ENCODE results near the gene MAP1S. TPM values are rescaled to one million over a fixed set of nuclear protein-coding genes. Genes with fewer than 3 reads are reported as not detected.

MAP1S gene
- total RNA-seq, 5 donors from 2014 or later (not counting 1 experiment from before 2014, with no cell fraction given) = 32.8 to 78.5 (median 66.0) TPM

- H3K27me3 ChIP-seq (replicated peaks in 1 of 2; ENCODE audit: control insufficient read depth in 2 of 2, extremely low read depth in 1 of 2, insufficient read depth in 2 of 2, low read length in 1 of 2) = no peaks in the 10 kb centered on the region
- Mint-ChIP-seq H3K27me3 (no peaks in the 10 kb centered on the region), H3K36me3 (peaks cover 8% of the 10 kb centered on the region), H3K9me3 (no peaks in the 10 kb centered on the region), H3K4me3 (no peak overlapping the region), H3K27ac (no peak overlapping the region), H3K4me1 (peaks cover 0 to 5% (median 0%) of the 10 kb centered on the region in 3 donors)
- no peaks in the 10 kb centered on the region for H3K4me1 ChIP-seq (ENCODE audit: control insufficient read depth in 1 of 2, extremely low read depth in 1 of 2, insufficient read depth in 2 of 2, low read length in 2 of 2)
- H3K4me3 ChIP-seq (ENCODE audit: control insufficient read depth in 1 of 2, extremely low read depth in 1 of 2, low read length in 1 of 2) = no peak overlapping the region
- POLR2A ChIA-PET = interaction anchor here in 1 of 2 donors (0.7 kb wide), 1 partner anchor 10 kb away, joined by 8 read pairs; no protein-coding TSS in a partner anchor
- DNase-seq (peak in 1 of 35 experiments; percentile 11), ATAC-seq (replicated peaks in 1 of 4) (peak in 1 of 4 experiments; percentile 23)
- H3K36me3 ChIP-seq (ENCODE audit: control insufficient read depth in 2 of 2, extremely low read depth in 1 of 2, insufficient read depth in 1 of 2, low read length in 1 of 2) = peaks cover 10 to 11% of the 10 kb centered on the region in 2 donors
- CTCF ChIA-PET = no interaction called here
- 88% methylated on average over 14 of the region's 18 CpGs for WGBS (ENCODE audit: insufficient coverage)
- H3K27ac ChIP-seq (ENCODE audit: low read length) = no peak overlapping the region
- H3K9me3 ChIP-seq = no peaks in the 10 kb centered on the region
Measured at GRCh38 chr19:17739121-17739875, 20.0 kb downstream of the MAP1S start.

GRCh38 chr19:17741456-17741855, 22.2 kb downstream of the MAP1S start:
- ChIA-PET POLR2A (interaction anchor here in 1 of 2 donors (0.7 kb wide), 1 partner anchor 9 kb away, joined by 4 read pairs; no protein-coding TSS in a partner anchor), CTCF (no interaction called here)
- Mint-ChIP-seq H3K27ac (no peak overlapping the region), H3K27me3 (no peaks in the 10 kb centered on the region), H3K4me1 (peaks cover 0 to 7% (median 3%) of the 10 kb centered on the region in 3 donors), H3K36me3 (peaks cover 4% of the 10 kb centered on the region), H3K4me3 (no peak overlapping the region), H3K9me3 (no peaks in the 10 kb centered on the region)
- ATAC-seq (replicated peaks in 1 of 4) (no peak), DNase-seq (no peak)
- Histone ChIP-seq H3K4me3 (ENCODE audit: control insufficient read depth in 1 of 2, extremely low read depth in 1 of 2, low read length in 1 of 2) (no peak overlapping the region), H3K9me3 (no peaks in the 10 kb centered on the region), H3K27me3 (replicated peaks in 1 of 2; ENCODE audit: control insufficient read depth in 2 of 2, extremely low read depth in 1 of 2, insufficient read depth in 2 of 2, low read length in 1 of 2) (no peaks in the 10 kb centered on the region), H3K36me3 (ENCODE audit: control insufficient read depth in 2 of 2, extremely low read depth in 1 of 2, insufficient read depth in 1 of 2, low read length in 1 of 2) (peaks cover 0 to 4% of the 10 kb centered on the region in 2 donors), H3K27ac (ENCODE audit: low read length) (no peak overlapping the region), H3K4me1 (ENCODE audit: control insufficient read depth in 1 of 2, extremely low read depth in 1 of 2, insufficient read depth in 2 of 2, low read length in 2 of 2) (no peaks in the 10 kb centered on the region)
- WGBS (ENCODE audit: insufficient coverage) = 74% methylated on average over 2 of the region's 2 CpGs

GRCh38 chr19:17743874-17744580, 24.7 kb downstream of the MAP1S start:
- ChIA-PET CTCF (interaction anchor here in 1 of 2 donors (0.5 to 0.6 kb wide), 2 partner anchors 33 to 67 kb away, joined by 3 read pairs; no protein-coding TSS in a partner anchor), POLR2A (interaction anchor here in 1 of 2 donors (0.6 kb wide), 1 partner anchor 489 kb away, joined by 7 read pairs; no protein-coding TSS in a partner anchor)
- Histone ChIP-seq H3K4me3 (ENCODE audit: control insufficient read depth in 1 of 2, extremely low read depth in 1 of 2, low read length in 1 of 2) (no peak overlapping the region), H3K36me3 (ENCODE audit: control insufficient read depth in 2 of 2, extremely low read depth in 1 of 2, insufficient read depth in 1 of 2, low read length in 1 of 2) (no peaks in the 10 kb centered on the region), H3K9me3 (no peaks in the 10 kb centered on the region), H3K4me1 (ENCODE audit: control insufficient read depth in 1 of 2, extremely low read depth in 1 of 2, insufficient read depth in 2 of 2, low read length in 2 of 2) (peaks cover 8 to 22% of the 10 kb centered on the region in 2 experiments), H3K27me3 (replicated peaks in 1 of 2; ENCODE audit: control insufficient read depth in 2 of 2, extremely low read depth in 1 of 2, insufficient read depth in 2 of 2, low read length in 1 of 2) (no peaks in the 10 kb centered on the region), H3K27ac (ENCODE audit: low read length) (no peak overlapping the region)
- no peaks in the 10 kb centered on the region for H3K9me3 Mint-ChIP-seq
- no peak for ATAC-seq (replicated peaks in 1 of 4)
- no peak overlapping the region for H3K4me3 Mint-ChIP-seq
- no peaks in the 10 kb centered on the region for H3K27me3 Mint-ChIP-seq
- WGBS (ENCODE audit: insufficient coverage) = 90% methylated on average over 5 of the region's 6 CpGs
- H3K36me3 Mint-ChIP-seq = peaks cover 4% of the 10 kb centered on the region
- H3K4me1 Mint-ChIP-seq = peaks cover 10 to 21% (median 20%) of the 10 kb centered on the region in 3 donors
- DNase-seq = peak in 1 of 35 experiments; percentile 37
- no peak overlapping the region for H3K27ac Mint-ChIP-seq

- H3K9me3 ChIP-seq = no peaks in the 10 kb centered on the region
- H3K27ac ChIP-seq (ENCODE audit: low read length) = peak overlapping the region; percentile 65
- H3K4me3 Mint-ChIP-seq = peak overlapping the region; percentile 92 to 97 (median 94)
- peaks cover 37 to 48% (median 43%) of the 10 kb centered on the region in 3 donors for H3K4me1 Mint-ChIP-seq
- ATAC-seq (replicated peaks in 1 of 4) (peak; percentile 90 to 94 (median 91)), DNase-seq (peak; percentile 86 to 97 (median 93))
- H3K4me1 ChIP-seq (ENCODE audit: control insufficient read depth in 1 of 2, extremely low read depth in 1 of 2, insufficient read depth in 2 of 2, low read length in 2 of 2) = peaks cover 19 to 55% of the 10 kb centered on the region in 2 experiments
- peak overlapping the region in 1 of 2 donors; percentile 78 for H3K27ac Mint-ChIP-seq
- no peaks in the 10 kb centered on the region for H3K9me3 Mint-ChIP-seq
- 6% methylated on average over 63 of the region's 75 CpGs for WGBS (ENCODE audit: insufficient coverage)
- H3K27me3 ChIP-seq (replicated peaks in 1 of 2; ENCODE audit: control insufficient read depth in 2 of 2, extremely low read depth in 1 of 2, insufficient read depth in 2 of 2, low read length in 1 of 2) = no peaks in the 10 kb centered on the region
- H3K27me3 Mint-ChIP-seq = no peaks in the 10 kb centered on the region
- peak overlapping the region; percentile 38 to 54 for H3K4me3 ChIP-seq (ENCODE audit: control insufficient read depth in 1 of 2, extremely low read depth in 1 of 2, low read length in 1 of 2)
- ChIA-PET CTCF (interaction anchor here (0.6 to 1.0 kb wide), 3 partner anchors 32 to 1321 kb away, joined by 4 to 8 read pairs (median 4); partner anchors contain the start of gene RPL18A (in 1 of the 2)), POLR2A (interaction anchor here in 1 of 2 donors (0.6 kb wide), 1 partner anchor 1453 kb away, joined by 4 read pairs; no protein-coding TSS in a partner anchor)
- H3K36me3 Mint-ChIP-seq = no peaks in the 10 kb centered on the region
- no peaks in the 10 kb centered on the region for H3K36me3 ChIP-seq (ENCODE audit: control insufficient read depth in 2 of 2, extremely low read depth in 1 of 2, insufficient read depth in 1 of 2, low read length in 1 of 2)
Measured at GRCh38 chr19:17747205-17748098, 28.2 kb downstream of the MAP1S start.

GRCh38 chr19:17748884-17749638, 29.8 kb downstream of the MAP1S start:
- Histone ChIP-seq H3K4me3 (ENCODE audit: control insufficient read depth in 1 of 2, extremely low read depth in 1 of 2, low read length in 1 of 2) (no peak overlapping the region), H3K27me3 (replicated peaks in 1 of 2; ENCODE audit: control insufficient read depth in 2 of 2, extremely low read depth in 1 of 2, insufficient read depth in 2 of 2, low read length in 1 of 2) (no peaks in the 10 kb centered on the region), H3K9me3 (no peaks in the 10 kb centered on the region), H3K27ac (ENCODE audit: low read length) (peak overlapping the region; percentile 44), H3K4me1 (ENCODE audit: control insufficient read depth in 1 of 2, extremely low read depth in 1 of 2, insufficient read depth in 2 of 2, low read length in 2 of 2) (peaks cover 23 to 70% of the 10 kb centered on the region in 2 experiments), H3K36me3 (ENCODE audit: control insufficient read depth in 2 of 2, extremely low read depth in 1 of 2, insufficient read depth in 1 of 2, low read length in 1 of 2) (peaks cover 0 to 3% of the 10 kb centered on the region in 2 donors)
- no peaks in the 10 kb centered on the region for H3K27me3 Mint-ChIP-seq
- WGBS (ENCODE audit: insufficient coverage) = 100% methylated on average over 1 of the region's 6 CpGs
- peak overlapping the region; percentile 92 to 97 (median 94) for H3K4me3 Mint-ChIP-seq
- POLR2A ChIA-PET = no interaction called here
- DNase-seq = no peak
- no peaks in the 10 kb centered on the region for H3K36me3 Mint-ChIP-seq
- peaks cover 41 to 56% (median 46%) of the 10 kb centered on the region in 3 donors for H3K4me1 Mint-ChIP-seq
- CTCF ChIA-PET = no interaction called here
- no peaks in the 10 kb centered on the region for H3K9me3 Mint-ChIP-seq
- ATAC-seq (replicated peaks in 1 of 4) = no peak
- peak overlapping the region; percentile 94 to 97 for H3K27ac Mint-ChIP-seq

Measured in T-cell (primary cell).